PC-9 (cell line): ENCODE results near the gene ZNF317.

Experiments
- EZH2 ChIP-seq: fragments of 200-600 bp; sonication (generic); IDR thresholded peaks from 2 replicates; pipeline ENCODE4 v1.8.0; 2017; ENCODE audit warnings: antibody characterized with exemption, low read depth
- TF ChIP-seq, protein P1 (sequence below): fragments of 200-600 bp; sonication (generic); conservative IDR thresholded peaks from 2 replicates; pipeline ENCODE4 v1.6.1; 2017; ENCODE audit warnings: mixed run types, antibody characterized with exemption, mild to moderate bottlenecking, moderate library complexity

DNA sequence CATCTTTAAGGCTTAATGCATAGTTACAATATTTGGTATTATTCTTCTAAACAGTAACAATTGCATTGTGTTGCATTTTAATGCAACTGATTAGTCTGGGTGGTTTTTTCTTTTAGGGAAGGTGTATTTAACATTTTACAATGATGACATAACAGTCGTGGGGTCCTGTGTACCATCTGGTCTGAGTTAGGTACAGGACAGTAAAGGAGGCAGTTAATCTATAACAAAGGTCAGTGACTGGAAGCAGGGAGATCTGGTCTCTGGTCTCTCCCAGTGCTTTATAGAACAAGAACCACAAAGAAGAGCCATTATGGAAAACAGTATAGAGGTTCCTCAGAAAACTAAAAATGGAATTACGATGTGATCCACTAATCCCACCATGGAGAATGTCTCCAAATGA, 30.2 kb upstream of the ZNF317 start:
- TF ChIP-seq, protein P1, sequence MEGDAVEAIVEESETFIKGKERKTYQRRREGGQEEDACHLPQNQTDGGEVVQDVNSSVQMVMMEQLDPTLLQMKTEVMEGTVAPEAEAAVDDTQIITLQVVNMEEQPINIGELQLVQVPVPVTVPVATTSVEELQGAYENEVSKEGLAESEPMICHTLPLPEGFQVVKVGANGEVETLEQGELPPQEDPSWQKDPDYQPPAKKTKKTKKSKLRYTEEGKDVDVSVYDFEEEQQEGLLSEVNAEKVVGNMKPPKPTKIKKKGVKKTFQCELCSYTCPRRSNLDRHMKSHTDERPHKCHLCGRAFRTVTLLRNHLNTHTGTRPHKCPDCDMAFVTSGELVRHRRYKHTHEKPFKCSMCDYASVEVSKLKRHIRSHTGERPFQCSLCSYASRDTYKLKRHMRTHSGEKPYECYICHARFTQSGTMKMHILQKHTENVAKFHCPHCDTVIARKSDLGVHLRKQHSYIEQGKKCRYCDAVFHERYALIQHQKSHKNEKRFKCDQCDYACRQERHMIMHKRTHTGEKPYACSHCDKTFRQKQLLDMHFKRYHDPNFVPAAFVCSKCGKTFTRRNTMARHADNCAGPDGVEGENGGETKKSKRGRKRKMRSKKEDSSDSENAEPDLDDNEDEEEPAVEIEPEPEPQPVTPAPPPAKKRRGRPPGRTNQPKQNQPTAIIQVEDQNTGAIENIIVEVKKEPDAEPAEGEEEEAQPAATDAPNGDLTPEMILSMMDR, result no peak
- no peak for TF ChIP-seq EZH2
